ENCODE data around the gene EXOC6B. TPM values are rescaled to one million over a fixed set of nuclear protein-coding genes. Genes with fewer than 3 reads are reported as not detected.
"Not testable (repeated sequence)": the region's sequence is repeated elsewhere in the genome, so short reads cannot be mapped to it uniquely, and the experiment has no call there.

EXOC6B gene
- total RNA-seq, 1 donor: 24.6 TPM

- H3K79me2 ChIP-seq (ENCODE audit: insufficient read depth, low read length): no peaks in the 10 kb centered on the region
- no peak for DNase-seq (ENCODE audit: insufficient read length, low spot score, missing footprints)
- no peak for TF ChIP-seq CTCF (IDR thresholded peaks at IDR 0.05; ENCODE audit: extremely low read depth, low read depth, low read length)
- H3K4me1 ChIP-seq (ENCODE audit: insufficient read depth, low read length): peaks cover 6% of the 10 kb centered on the region
- H3K4me3 ChIP-seq (ENCODE audit: insufficient read depth, low read length): no peak overlapping the region
- H3K4me2 ChIP-seq (ENCODE audit: insufficient read depth, low read length): no peak overlapping the region
- H3K27me3 ChIP-seq (ENCODE audit: insufficient read depth, low read length): no peaks in the 10 kb centered on the region
- no peak overlapping the region for H3K27ac ChIP-seq (ENCODE audit: low read depth, low read length)
- no peaks in the 10 kb centered on the region for H3K9me3 ChIP-seq (ENCODE audit: low read depth, low read length)
- H3K36me3 ChIP-seq (ENCODE audit: insufficient read depth, low read length): no peaks in the 10 kb centered on the region
- no peaks in the 10 kb centered on the region for H4K20me1 ChIP-seq (ENCODE audit: insufficient read depth, low read length)
- no peak overlapping the region for H2AFZ ChIP-seq (ENCODE audit: low read length)
These were observed 221.4 kb downstream of the EXOC6B start for GRCh38 chr2:72604468-72604867.

DNA sequence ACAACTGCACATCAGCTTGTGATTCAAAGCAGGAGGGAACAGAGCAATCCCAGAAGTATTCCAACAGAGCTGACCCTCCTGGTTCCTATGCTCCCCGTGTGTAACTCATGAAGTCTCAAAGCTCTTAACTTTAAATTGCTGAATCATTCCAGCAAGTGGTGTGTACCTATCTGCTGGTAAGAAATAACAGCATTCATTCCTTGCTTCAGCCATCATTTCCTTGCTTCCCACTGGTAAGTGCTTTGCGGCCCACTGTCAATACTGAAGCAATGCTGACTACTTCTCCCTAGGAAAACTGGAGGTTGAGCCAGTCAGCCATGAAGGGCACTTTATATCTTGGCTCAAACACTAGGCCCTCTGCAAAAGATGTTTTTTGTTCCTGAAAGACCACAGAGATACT is 222.4 kb downstream of the EXOC6B start:
- Histone ChIP-seq H3K27me3 (ENCODE audit: insufficient read depth, low read length) (no peaks in the 10 kb centered on the region), H3K36me3 (ENCODE audit: insufficient read depth, low read length) (no peaks in the 10 kb centered on the region), H3K4me3 (ENCODE audit: insufficient read depth, low read length) (no peak overlapping the region), H3K9me3 (ENCODE audit: low read depth, low read length) (no peaks in the 10 kb centered on the region), H3K4me2 (ENCODE audit: insufficient read depth, low read length) (no peak overlapping the region), H3K79me2 (ENCODE audit: insufficient read depth, low read length) (no peaks in the 10 kb centered on the region), H4K20me1 (ENCODE audit: insufficient read depth, low read length) (peaks cover 3% of the 10 kb centered on the region), H3K4me1 (ENCODE audit: insufficient read depth, low read length) (peaks cover 6% of the 10 kb centered on the region), H3K27ac (ENCODE audit: low read depth, low read length) (peak overlapping the region; percentile 11), H2AFZ (ENCODE audit: low read length) (peak overlapping the region; percentile 38)
- TF ChIP-seq CTCF (IDR thresholded peaks at IDR 0.05; ENCODE audit: extremely low read depth, low read depth, low read length): no peak
- peak; percentile 23 for DNase-seq (ENCODE audit: insufficient read length, low spot score, missing footprints)

DNA sequence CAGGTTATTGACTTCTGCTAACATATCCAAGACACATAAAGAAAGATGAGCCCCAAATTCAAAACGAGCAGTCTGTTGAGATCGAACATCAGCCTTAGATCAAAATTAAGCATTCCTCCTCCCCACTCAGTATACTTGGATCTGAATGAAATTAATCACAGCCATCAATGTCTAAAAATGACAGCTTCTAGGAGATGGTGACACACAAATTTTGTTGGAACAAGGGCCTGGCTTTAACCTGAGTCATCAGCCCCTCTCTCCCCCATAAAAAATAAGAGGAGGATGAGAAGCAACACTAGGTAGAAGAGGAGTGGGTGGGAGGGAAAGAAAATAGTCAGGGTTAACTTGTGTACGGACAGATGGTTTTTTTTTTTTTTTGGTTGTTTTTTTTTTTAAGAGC is 223.1 kb downstream of the EXOC6B start:
- no peak for DNase-seq (ENCODE audit: insufficient read length, low spot score, missing footprints)
- H3K27ac ChIP-seq (ENCODE audit: low read depth, low read length): no peak overlapping the region
- no peak overlapping the region for H3K4me2 ChIP-seq (ENCODE audit: insufficient read depth, low read length)
- no peak overlapping the region for H3K4me3 ChIP-seq (ENCODE audit: insufficient read depth, low read length)
- no peak for TF ChIP-seq CTCF (IDR thresholded peaks at IDR 0.05; ENCODE audit: extremely low read depth, low read depth, low read length)
- H3K9me3 ChIP-seq (ENCODE audit: low read depth, low read length): no peaks in the 10 kb centered on the region
- no peaks in the 10 kb centered on the region for H3K79me2 ChIP-seq (ENCODE audit: insufficient read depth, low read length)
- no peaks in the 10 kb centered on the region for H3K27me3 ChIP-seq (ENCODE audit: insufficient read depth, low read length)
- peaks cover 3% of the 10 kb centered on the region for H4K20me1 ChIP-seq (ENCODE audit: insufficient read depth, low read length)
- no peak overlapping the region for H2AFZ ChIP-seq (ENCODE audit: low read length)
- H3K4me1 ChIP-seq (ENCODE audit: insufficient read depth, low read length): peaks cover 6% of the 10 kb centered on the region
- no peaks in the 10 kb centered on the region for H3K36me3 ChIP-seq (ENCODE audit: insufficient read depth, low read length)

GRCh38 chr2:72602095-72602494 is 223.7 kb downstream of the EXOC6B start:
- Histone ChIP-seq H3K4me2 (ENCODE audit: insufficient read depth, low read length) (no peak overlapping the region), H3K4me1 (ENCODE audit: insufficient read depth, low read length) (peaks cover 6% of the 10 kb centered on the region), H3K27me3 (ENCODE audit: insufficient read depth, low read length) (no peaks in the 10 kb centered on the region), H3K79me2 (ENCODE audit: insufficient read depth, low read length) (no peaks in the 10 kb centered on the region), H2AFZ (ENCODE audit: low read length) (no peak overlapping the region), H3K9me3 (ENCODE audit: low read depth, low read length) (no peaks in the 10 kb centered on the region), H3K36me3 (ENCODE audit: insufficient read depth, low read length) (no peaks in the 10 kb centered on the region), H4K20me1 (ENCODE audit: insufficient read depth, low read length) (peaks cover 3% of the 10 kb centered on the region), H3K27ac (ENCODE audit: low read depth, low read length) (no peak overlapping the region), H3K4me3 (ENCODE audit: insufficient read depth, low read length) (no peak overlapping the region)
- DNase-seq (ENCODE audit: insufficient read length, low spot score, missing footprints): no peak
- TF ChIP-seq CTCF (IDR thresholded peaks at IDR 0.05; ENCODE audit: extremely low read depth, low read depth, low read length): no peak

GRCh38 chr2:72583836-72584235 is 242.0 kb downstream of the EXOC6B start:
- not testable (repeated sequence) for H3K36me3 ChIP-seq (ENCODE audit: insufficient read depth, low read length); H4K20me1 ChIP-seq (ENCODE audit: insufficient read depth, low read length); H3K27ac ChIP-seq (ENCODE audit: low read depth, low read length)

More at GRCh38 chr2:72583836-72584235, 242.0 kb downstream of the EXOC6B start:
- H3K79me2 ChIP-seq (ENCODE audit: insufficient read depth, low read length); DNase-seq (ENCODE audit: insufficient read length, low spot score, missing footprints); H3K4me2 ChIP-seq (ENCODE audit: insufficient read depth, low read length); H2AFZ ChIP-seq (ENCODE audit: low read length); H3K4me3 ChIP-seq (ENCODE audit: insufficient read depth, low read length); H3K9me3 ChIP-seq (ENCODE audit: low read depth, low read length); H3K27me3 ChIP-seq (ENCODE audit: insufficient read depth, low read length); H3K4me1 ChIP-seq (ENCODE audit: insufficient read depth, low read length): not testable (repeated sequence)

All from osteoblast (primary cell).